Measurements from ENCODE around the gene PRKX.
"Not testable (repeated sequence)": the region's sequence is repeated elsewhere in the genome, so short reads cannot be mapped to it uniquely, and the experiment has no call there.

The PRKX gene

GRCh38 chrX:3648084-3648483 is 65.4 kb downstream of the PRKX start:
- no peak for DNase-seq

- not testable (repeated sequence) for DNase-seq
These were observed 73.4 kb downstream of the PRKX start for GRCh38 chrX:3639858-3640631.

- DNase-seq: no peak
These were observed 74.2 kb downstream of the PRKX start for GRCh38 chrX:3639236-3639635.

GRCh38 chrX:3638280-3638873 is 75.1 kb downstream of the PRKX start:
- peak; percentile 58 for DNase-seq

- no peak for DNase-seq
These were observed 76.6 kb downstream of the PRKX start for GRCh38 chrX:3636803-3637202.

- DNase-seq: no peak
These were observed 82.3 kb downstream of the PRKX start for GRCh38 chrX:3631196-3631595.

- DNase-seq: no peak
These were observed 85.9 kb downstream of the PRKX start for GRCh38 chrX:3627594-3627993.

GRCh38 chrX:3621414-3621813 is 92.0 kb downstream of the PRKX start:
- no peak for DNase-seq

- not testable (repeated sequence) for DNase-seq
These were observed 101.7 kb downstream of the PRKX start for GRCh38 chrX:3611744-3612143.

- no peak for DNase-seq
These were observed 103.6 kb downstream of the PRKX start for GRCh38 chrX:3609810-3610209.

GRCh38 chrX:3603026-3603661 is 110.3 kb downstream of the PRKX start:
- no peak for DNase-seq

GRCh38 chrX:3599802-3600430 is 113.5 kb downstream of the PRKX start:
- no peak for DNase-seq

- DNase-seq: no peak
These were observed 114.7 kb downstream of the PRKX start for GRCh38 chrX:3598709-3599108.

- no peak for DNase-seq
These were observed 115.3 kb downstream of the PRKX start for GRCh38 chrX:3598046-3598605.

GRCh38 chrX:3592184-3592583 is 121.3 kb downstream of the PRKX start:
- DNase-seq: no peak

GRCh38 chrX:3589474-3589873 is 124.0 kb downstream of the PRKX start:
- no peak for DNase-seq

- no peak for DNase-seq
These were observed 127.7 kb downstream of the PRKX start for GRCh38 chrX:3585719-3586118.

GRCh38 chrX:3584415-3584996 is 128.9 kb downstream of the PRKX start:
- DNase-seq: no peak

GRCh38 chrX:3582451-3582850 is 131.0 kb downstream of the PRKX start:
- no peak for DNase-seq

GRCh38 chrX:3581609-3582108 is 131.8 kb downstream of the PRKX start:
- no peak for DNase-seq

- DNase-seq: no peak
These were observed 135.9 kb downstream of the PRKX start for GRCh38 chrX:3577551-3577950.

- DNase-seq: no peak
These were observed 136.5 kb downstream of the PRKX start for GRCh38 chrX:3576886-3577501.
